Activated CD8-positive, alpha-beta memory T cell treated with anti-CD3 and anti-CD28 coated beads, Interleukin-2, amount 10 ng/mL, durations not matched to agents 7 days and 5 days (primary cell): Measurements from ENCODE around the gene BRWD1. TPM values are rescaled to one million over a fixed set of nuclear protein-coding genes. Genes with fewer than 3 reads are reported as not detected.

Experiments used
- ATAC-seq: fragments of 150-1000 bp; cut with Tn5 transposase; one replicate; pipeline ENCODE4 v1.10.0; 2021; ENCODE audit warnings: moderate library complexity
- CTCF ChIA-PET: fragments of 350-600 bp; sonication (Branson Sonifier 250); formaldehyde crosslinking; loops from one replicate; lab custom pipeline; 2021; ENCODE audit warnings: antibody characterized with exemption; lab: Charles Lee
- DNase-seq: peaks from one replicate; pipeline ENCODE4 v3.0.0-alpha.2; 2020
- H3K27ac Mint-ChIP-seq: one replicate; pipeline ENCODE4 v1.8.0; 2021; ENCODE audit warnings: mild to moderate bottlenecking, mixed read lengths
- H3K27me3 Mint-ChIP-seq: one replicate; pipeline ENCODE4 v1.8.0; 2021; ENCODE audit warnings: mixed read lengths
- H3K36me3 Mint-ChIP-seq: one replicate; pipeline ENCODE4 v1.8.0; 2021; ENCODE audit warnings: mild to moderate bottlenecking, mixed read lengths
- H3K4me1 Mint-ChIP-seq: one replicate; pipeline ENCODE4 v1.8.0; 2021; ENCODE audit warnings: mixed read lengths
- H3K4me3 Mint-ChIP-seq: one replicate; pipeline ENCODE4 v1.8.0; 2021; ENCODE audit warnings: mild to moderate bottlenecking, moderate library complexity, mixed read lengths
- H3K9me3 Mint-ChIP-seq: one replicate; pipeline ENCODE4 v1.8.0; 2022; ENCODE audit warnings: low read depth, mixed read lengths
- total RNA-seq, 2 experiments: library from RNA; stranded (reverse); gene quantifications; one replicate each; pipeline ENCODE4 v1.2.3, GENCODE V29; 2021

The BRWD1 gene
- total RNA-seq, 2 experiments from 2014 or later, result 35.0 to 49.5 TPM

DNA sequence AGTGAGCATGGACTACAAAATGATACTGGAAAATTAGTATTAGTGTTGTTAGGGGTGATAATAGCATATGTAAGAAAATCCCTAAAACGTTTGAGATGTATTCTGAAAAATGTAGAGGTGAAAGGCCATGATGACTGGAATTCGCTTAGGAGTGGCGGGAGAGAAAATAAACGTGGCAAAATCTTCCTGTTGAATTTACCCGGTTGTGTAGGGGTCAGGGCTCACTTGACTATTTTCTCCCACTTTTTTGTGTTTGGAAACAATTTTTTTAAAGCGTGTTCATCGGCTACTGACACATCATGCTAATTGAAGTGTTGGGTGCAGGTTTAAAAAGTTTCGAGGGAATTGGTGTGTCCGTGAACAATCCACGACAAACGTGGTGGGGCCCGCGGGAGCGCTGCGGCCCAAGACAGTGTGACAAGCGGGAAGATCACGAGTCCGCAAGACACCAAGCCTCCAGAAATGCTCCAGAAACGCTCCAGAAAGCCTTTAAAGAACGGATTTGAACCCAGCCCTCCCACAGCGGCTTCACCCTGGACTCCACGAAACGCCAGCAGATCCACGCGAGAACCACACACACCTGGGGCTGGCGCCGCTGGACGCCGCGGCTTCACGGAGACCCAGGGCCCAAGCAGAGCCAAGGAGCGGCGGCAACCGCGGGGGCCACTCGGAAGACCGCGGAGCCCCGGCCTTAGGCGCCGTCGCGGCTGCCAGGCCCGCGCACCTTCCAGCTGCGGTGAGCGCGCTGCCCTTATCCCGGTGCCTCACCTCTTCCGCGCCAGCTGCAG is 130.8 kb downstream of the BRWD1 start:
- Mint-ChIP-seq H3K27ac (peak overlapping the region; percentile 98), H3K9me3 (no peaks in the 10 kb centered on the region), H3K4me3 (peak overlapping the region; percentile 99), H3K4me1 (peaks cover 41% of the 10 kb centered on the region), H3K27me3 (no peaks in the 10 kb centered on the region), H3K36me3 (peaks cover 26% of the 10 kb centered on the region)
- CTCF ChIA-PET, result interaction anchor here (0.9 to 1.8 kb wide), 5 partner anchors 205 to 677 kb away, joined by 3 to 8 read pairs (median 4); no protein-coding TSS in a partner anchor
- ATAC-seq (no peak), DNase-seq (no peak)

DNA sequence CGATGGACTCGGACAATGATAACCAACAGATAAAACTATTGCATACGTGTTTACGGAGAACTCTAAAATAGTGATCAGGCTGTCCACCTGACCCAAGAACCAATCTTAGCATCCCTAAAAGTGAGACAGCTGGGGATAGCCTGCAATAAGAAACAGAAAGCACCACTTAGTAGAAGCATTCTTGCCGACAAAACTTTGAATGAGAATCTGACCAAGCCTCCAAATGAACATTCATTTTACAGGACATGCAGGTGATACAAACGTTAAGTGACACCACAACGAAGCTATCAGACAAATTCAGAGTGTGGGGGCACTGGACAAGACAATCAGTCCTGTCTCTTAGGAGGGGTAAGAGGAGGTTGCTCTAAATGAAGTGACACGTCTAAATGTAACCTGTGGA is 131.4 kb downstream of the BRWD1 start:
- Mint-ChIP-seq H3K4me3 (peak overlapping the region; percentile 99), H3K27me3 (no peaks in the 10 kb centered on the region), H3K4me1 (peaks cover 41% of the 10 kb centered on the region), H3K36me3 (peaks cover 26% of the 10 kb centered on the region), H3K9me3 (no peaks in the 10 kb centered on the region), H3K27ac (peak overlapping the region; percentile 98)
- ATAC-seq (no peak), DNase-seq (no peak)
- CTCF ChIA-PET, result interaction anchor here (1.6 kb wide), 1 partner anchor 260 kb away, joined by 4 read pairs; no protein-coding TSS in a partner anchor

DNA sequence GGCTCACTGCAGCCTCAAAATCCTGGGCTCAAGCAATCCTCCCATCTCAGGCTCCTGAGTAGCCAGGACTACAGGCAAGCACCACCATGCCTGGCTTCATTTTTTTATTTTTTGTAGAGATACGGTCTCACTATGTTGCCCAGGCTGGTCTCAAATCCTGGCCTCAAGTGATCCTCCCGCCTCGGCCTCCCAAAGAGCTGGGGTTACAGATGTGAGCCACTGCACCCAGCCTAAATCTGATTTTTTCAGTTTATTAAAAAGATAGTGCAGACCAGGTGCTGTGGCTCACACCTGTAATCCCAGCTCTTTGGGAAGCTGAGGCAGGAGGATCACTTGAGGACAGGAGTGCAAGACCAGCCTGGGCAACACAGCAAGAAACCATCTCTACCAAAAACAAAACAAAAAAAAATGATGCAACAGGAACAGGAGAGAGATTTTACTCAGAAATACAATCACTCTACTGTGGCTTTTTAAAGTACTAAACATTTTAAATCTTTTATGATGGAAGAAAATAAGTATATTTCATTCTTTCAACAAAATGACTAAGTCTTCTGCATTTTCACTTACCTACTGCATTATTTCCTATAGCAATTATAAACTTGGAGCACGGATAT is 132.1 kb downstream of the BRWD1 start:
- Mint-ChIP-seq H3K4me3 (peak overlapping the region; percentile 99), H3K27me3 (no peaks in the 10 kb centered on the region), H3K36me3 (peaks cover 30% of the 10 kb centered on the region), H3K9me3 (no peaks in the 10 kb centered on the region), H3K27ac (peak overlapping the region; percentile 58), H3K4me1 (peaks cover 38% of the 10 kb centered on the region)
- CTCF ChIA-PET, result interaction anchor here (0.6 to 1.6 kb wide), 4 partner anchors 206 to 412 kb away, joined by 3 to 8 read pairs (median 4); no protein-coding TSS in a partner anchor
- DNase-seq (no peak), ATAC-seq (no peak)

DNA sequence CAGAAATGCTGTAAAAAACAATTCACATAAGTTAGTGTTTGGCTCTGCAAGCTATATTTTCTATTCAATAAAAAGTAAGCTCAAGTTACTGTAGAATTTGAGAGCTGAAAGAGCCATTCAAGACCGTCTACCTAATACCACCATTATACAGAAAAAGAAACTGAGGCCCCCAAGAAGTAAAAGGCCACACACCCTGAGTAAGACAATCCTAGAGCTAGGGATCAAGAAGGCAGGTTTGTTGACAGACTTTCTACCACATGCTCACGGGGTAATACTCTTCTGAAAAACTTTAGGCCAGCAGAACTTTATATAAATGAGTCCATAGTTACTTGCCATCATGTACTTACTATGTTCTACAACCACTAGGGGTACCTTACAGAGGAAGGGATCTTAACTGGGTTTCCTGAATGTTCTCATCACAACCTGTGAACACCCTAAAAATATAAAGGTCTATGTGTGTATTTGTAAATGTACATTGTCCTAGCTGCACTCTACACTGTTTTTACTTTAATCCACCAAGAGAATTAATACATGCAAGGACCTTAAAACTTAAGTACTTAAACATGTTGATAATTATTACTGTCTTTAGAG is 132.9 kb downstream of the BRWD1 start:
- Mint-ChIP-seq H3K27ac (peak overlapping the region; percentile 62), H3K4me1 (peaks cover 41% of the 10 kb centered on the region), H3K27me3 (no peaks in the 10 kb centered on the region), H3K36me3 (peaks cover 36% of the 10 kb centered on the region), H3K9me3 (no peaks in the 10 kb centered on the region), H3K4me3 (peak overlapping the region; percentile 43)
- CTCF ChIA-PET, result interaction anchor here (0.6 to 1.6 kb wide), 3 partner anchors 207 to 411 kb away, joined by 3 to 8 read pairs (median 3); no protein-coding TSS in a partner anchor
- no peak for DNase-seq
- no peak for ATAC-seq

DNA sequence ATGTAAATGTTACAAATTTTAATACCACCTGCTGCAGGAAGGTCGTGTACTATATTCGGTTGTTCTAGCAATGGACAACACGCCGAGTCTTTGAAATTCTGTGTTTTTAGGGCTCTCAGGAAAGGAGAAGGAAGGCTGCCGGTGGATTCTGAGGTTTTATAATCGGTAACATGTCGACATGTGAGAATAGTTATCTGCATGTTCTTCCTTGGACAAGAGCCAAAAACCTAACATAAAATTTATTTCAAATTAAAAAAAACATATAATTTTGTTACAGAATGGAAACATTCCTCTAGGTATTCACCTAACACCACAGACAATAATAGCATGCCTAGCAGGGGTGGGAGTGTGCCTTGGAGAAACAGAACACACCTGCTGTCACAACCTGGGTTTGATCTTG is 135.0 kb downstream of the BRWD1 start:
- Mint-ChIP-seq H3K4me1 (peaks cover 29% of the 10 kb centered on the region), H3K4me3 (no peak overlapping the region), H3K27me3 (no peaks in the 10 kb centered on the region), H3K36me3 (peaks cover 51% of the 10 kb centered on the region), H3K9me3 (no peaks in the 10 kb centered on the region), H3K27ac (no peak overlapping the region)
- ATAC-seq (no peak), DNase-seq (no peak)
- CTCF ChIA-PET, result no interaction called here

DNA sequence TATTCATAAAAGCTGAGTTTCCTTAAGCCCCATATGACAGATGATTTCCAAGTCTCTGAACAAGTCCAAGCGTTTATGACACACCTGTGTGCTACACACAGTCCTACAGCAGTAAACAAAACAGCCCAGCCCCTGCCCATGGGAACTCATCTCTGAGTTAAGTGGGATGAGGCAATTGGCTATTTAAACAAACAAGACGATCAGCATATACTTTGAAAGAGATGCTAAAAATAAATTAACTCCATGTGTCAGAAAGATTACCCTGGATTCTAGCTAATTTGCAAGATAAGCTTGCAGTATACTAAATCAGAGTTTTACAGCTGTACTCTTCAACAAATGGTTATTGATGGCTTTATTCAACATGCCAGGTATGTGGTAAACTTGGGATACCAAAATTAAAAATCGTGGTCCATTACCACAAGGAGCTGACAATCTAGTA is 137.1 kb downstream of the BRWD1 start:
- H3K36me3 Mint-ChIP-seq, result peaks cover 60% of the 10 kb centered on the region
- CTCF ChIA-PET, result interaction anchor here (1.3 kb wide), 1 partner anchor 442 kb away, joined by 4 read pairs; no protein-coding TSS in a partner anchor
- no peak overlapping the region for H3K27ac Mint-ChIP-seq
- H3K9me3 Mint-ChIP-seq, result no peaks in the 10 kb centered on the region
- no peak for ATAC-seq
- peaks cover 18% of the 10 kb centered on the region for H3K4me1 Mint-ChIP-seq
- H3K4me3 Mint-ChIP-seq, result no peak overlapping the region
- DNase-seq, result no peak
- no peaks in the 10 kb centered on the region for H3K27me3 Mint-ChIP-seq

DNA sequence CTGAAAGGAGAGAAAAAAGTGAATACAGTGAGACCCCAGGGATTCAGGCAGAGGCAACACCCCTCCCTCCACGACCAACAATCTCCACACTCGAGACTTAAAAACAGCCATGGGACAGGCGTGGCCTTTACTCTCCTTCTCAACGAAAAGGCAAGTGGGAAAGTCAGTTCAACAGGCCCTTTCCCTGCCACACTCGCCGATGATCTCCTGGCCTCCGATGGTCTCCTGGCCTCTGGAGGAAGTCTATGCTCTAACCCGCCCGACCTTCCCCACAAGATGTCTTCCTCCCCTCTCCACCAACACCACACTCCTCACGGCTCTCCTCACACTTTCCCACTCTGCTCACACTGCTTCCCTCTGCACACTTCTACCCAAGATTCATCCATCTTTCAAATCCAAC is 137.8 kb downstream of the BRWD1 start:
- H3K4me3 Mint-ChIP-seq, result no peak overlapping the region
- H3K36me3 Mint-ChIP-seq, result peaks cover 63% of the 10 kb centered on the region
- peak overlapping the region; percentile 0 for H3K27ac Mint-ChIP-seq
- CTCF ChIA-PET, result no interaction called here
- no peaks in the 10 kb centered on the region for H3K27me3 Mint-ChIP-seq
- H3K4me1 Mint-ChIP-seq, result peaks cover 13% of the 10 kb centered on the region
- no peak for ATAC-seq
- no peak for DNase-seq
- no peaks in the 10 kb centered on the region for H3K9me3 Mint-ChIP-seq

DNA sequence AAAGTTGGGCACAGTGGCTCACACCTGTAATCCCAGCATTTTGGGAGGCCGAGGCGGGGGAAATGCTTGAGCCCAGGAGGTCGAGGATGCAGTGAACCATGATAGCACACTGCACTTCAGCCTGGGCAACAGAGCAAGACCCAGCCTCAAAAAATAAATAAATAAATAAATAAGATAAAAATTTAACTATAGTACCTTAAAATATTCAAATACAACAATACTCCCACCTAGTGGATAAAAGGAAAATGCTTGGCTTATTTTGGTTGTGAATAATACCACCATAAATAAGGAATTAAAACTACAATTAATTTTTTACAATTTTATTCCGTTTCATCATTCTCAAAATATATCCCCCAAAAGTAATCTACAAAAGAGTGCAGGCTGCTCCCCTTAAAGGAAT is 138.3 kb downstream of the BRWD1 start:
- H3K27me3 Mint-ChIP-seq, result no peaks in the 10 kb centered on the region
- no peak overlapping the region for H3K27ac Mint-ChIP-seq
- ATAC-seq (no peak), DNase-seq (no peak)
- H3K4me3 Mint-ChIP-seq, result no peak overlapping the region
- CTCF ChIA-PET, result no interaction called here
- H3K4me1 Mint-ChIP-seq, result peaks cover 8% of the 10 kb centered on the region
- no peaks in the 10 kb centered on the region for H3K9me3 Mint-ChIP-seq
- peaks cover 63% of the 10 kb centered on the region for H3K36me3 Mint-ChIP-seq

DNA sequence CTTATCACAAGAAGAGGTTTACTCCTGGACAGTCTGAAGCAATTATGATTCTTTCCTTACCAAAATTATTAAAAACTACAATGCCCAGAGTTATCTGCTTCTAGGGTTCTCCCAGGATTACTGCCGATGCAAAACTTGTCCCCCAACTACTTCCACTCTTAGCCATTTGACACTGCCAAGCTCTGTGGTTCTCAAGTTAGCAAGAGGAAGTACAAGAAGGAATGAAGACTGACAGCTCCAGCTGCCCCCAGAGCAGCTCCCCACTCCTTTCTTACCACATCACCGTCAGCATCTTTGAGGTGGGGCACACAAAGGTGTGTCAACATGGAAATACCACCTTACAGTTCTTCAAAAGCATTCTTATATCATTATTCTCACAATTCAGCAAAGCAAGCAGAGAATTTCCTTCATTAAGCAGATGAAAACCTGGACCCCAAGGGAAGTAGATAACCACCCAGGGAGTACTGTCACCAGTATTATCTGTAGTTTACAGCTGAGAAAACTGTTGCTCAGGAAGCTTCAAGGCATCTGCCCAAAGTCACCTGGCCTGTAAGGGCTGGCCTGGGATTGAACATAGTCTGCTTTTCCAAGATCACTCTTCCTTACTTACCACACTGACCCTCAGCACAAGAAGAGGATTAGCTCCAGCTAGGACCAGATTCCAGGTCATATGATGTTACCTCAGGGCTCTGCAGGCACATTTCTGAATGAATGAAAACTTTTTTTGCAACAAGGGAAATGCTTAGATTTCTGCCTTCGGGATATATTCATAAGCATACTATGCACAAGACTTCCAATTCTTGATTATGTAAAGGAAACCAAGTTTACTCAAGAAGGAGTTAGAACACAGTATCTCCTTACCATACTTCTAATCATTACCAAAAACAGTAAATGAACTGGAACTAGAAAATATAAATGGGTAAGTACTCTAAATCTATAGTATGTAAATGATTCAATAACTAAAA is 139.4 kb downstream of the BRWD1 start:
- Mint-ChIP-seq H3K4me1 (peaks cover 4% of the 10 kb centered on the region), H3K27me3 (no peaks in the 10 kb centered on the region)

DNA sequence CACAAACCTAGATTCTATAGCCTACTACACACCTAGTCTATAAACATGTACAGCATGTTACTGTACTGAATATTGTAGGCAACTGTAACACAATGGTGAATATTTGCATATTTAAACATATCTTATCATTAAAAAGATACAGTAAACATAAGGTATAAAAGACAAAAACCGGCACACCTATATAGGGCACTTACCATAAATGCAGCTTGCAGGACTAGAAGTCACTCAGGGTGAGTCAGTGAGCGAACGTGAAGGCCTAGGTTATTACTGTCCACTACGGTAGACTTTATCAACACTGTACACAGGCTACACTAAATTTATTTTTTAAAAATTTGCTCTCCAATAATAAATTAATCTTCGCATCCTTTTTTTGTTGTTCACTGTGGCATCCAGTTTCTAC is 143.5 kb downstream of the BRWD1 start:
- H3K36me3 Mint-ChIP-seq, result peaks cover 45% of the 10 kb centered on the region
- H3K4me1 Mint-ChIP-seq, result no peaks in the 10 kb centered on the region
- CTCF ChIA-PET, result no interaction called here
- ATAC-seq, result no peak
- H3K27ac Mint-ChIP-seq, result no peak overlapping the region
- no peak overlapping the region for H3K4me3 Mint-ChIP-seq
- DNase-seq, result no peak
- no peaks in the 10 kb centered on the region for H3K27me3 Mint-ChIP-seq
- H3K9me3 Mint-ChIP-seq, result no peaks in the 10 kb centered on the region

More for the DNA sequence above, 139.4 kb downstream of the BRWD1 start:
- Mint-ChIP-seq H3K9me3 (no peaks in the 10 kb centered on the region), H3K27ac (no peak overlapping the region), H3K4me3 (no peak overlapping the region), H3K36me3 (peaks cover 59% of the 10 kb centered on the region)
- ATAC-seq (no peak), DNase-seq (no peak)
- CTCF ChIA-PET, result no interaction called here

DNA sequence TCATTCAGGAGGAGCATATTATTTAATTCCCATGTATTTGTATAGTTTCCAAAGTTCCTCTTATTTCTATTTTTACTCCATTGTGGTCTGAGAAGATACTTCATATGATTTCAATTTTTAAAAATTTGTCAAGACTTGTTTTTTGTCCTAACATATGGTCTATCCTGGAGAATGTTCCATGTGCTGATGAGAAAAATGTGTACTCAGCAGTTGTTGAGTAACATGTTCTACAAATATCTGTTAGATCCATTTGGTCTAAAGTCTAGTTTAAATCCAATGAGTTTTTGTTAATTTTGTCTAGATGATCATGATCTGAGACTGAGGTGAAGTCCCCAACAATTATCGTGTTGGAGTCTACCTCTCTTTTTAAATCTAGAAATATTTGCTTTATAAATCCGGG is 144.6 kb downstream of the BRWD1 start:
- Mint-ChIP-seq H3K9me3 (peaks cover 4% of the 10 kb centered on the region), H3K36me3 (peaks cover 37% of the 10 kb centered on the region), H3K27me3 (no peaks in the 10 kb centered on the region), H3K4me1 (no peaks in the 10 kb centered on the region), H3K27ac (no peak overlapping the region), H3K4me3 (no peak overlapping the region)
- no peak for ATAC-seq
- no peak for DNase-seq
- CTCF ChIA-PET, result no interaction called here

DNA sequence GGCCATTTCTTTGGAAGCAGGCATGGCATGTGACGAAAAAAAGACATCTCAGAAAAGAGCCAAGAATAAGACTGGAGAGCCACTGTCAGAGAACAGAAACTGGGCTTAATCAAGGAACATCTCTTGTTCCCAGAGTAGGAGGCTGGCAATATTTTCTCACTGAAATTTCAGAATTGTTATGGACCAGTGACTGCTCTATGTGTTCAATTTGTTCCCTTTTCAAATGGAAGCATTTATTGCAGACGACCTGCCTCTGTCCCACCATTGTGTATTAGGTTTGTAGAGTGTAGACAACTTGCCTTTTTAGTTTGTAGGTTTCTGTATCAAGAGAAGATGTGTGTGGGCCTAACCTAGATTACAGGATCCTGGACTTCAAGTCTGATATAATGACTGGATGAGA is 148.9 kb downstream of the BRWD1 start:
- H3K4me1 Mint-ChIP-seq, result no peaks in the 10 kb centered on the region
- no peak for ATAC-seq
- CTCF ChIA-PET, result no interaction called here

More for the DNA sequence above, 148.9 kb downstream of the BRWD1 start:
- H3K4me3 Mint-ChIP-seq, result no peak overlapping the region
- H3K27me3 Mint-ChIP-seq, result no peaks in the 10 kb centered on the region
- H3K9me3 Mint-ChIP-seq, result peaks cover 4% of the 10 kb centered on the region
- no peak overlapping the region for H3K27ac Mint-ChIP-seq
- peaks cover 7% of the 10 kb centered on the region for H3K36me3 Mint-ChIP-seq
- no peak for DNase-seq
